ENCODE data around the gene ATL1.
"Not testable (repeated sequence)": the region's sequence is repeated elsewhere in the genome, so short reads cannot be mapped to it uniquely, and the experiment has no call there.

ATL1 gene

DNA sequence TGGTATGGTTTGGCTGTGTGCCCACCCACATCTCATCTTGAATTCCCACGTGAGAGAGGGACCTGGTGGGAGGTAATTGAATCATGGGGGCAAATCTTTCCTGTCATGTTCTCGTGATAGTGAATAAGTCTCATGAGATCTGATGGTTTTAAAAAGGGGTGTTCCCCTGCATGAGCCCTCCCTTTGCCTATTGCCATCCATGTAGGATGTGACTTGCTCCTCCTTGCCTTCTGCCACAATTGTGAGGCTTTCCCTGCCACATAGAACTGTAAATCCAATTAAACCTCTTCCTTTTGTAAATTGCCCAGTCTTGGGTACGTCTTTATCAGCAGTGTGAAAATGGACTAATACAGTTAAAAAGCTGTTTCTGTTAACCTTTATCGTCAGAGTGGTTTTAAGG is 21.9 kb upstream of the ATL1 start:
- not testable (repeated sequence) for DNase-seq

DNA sequence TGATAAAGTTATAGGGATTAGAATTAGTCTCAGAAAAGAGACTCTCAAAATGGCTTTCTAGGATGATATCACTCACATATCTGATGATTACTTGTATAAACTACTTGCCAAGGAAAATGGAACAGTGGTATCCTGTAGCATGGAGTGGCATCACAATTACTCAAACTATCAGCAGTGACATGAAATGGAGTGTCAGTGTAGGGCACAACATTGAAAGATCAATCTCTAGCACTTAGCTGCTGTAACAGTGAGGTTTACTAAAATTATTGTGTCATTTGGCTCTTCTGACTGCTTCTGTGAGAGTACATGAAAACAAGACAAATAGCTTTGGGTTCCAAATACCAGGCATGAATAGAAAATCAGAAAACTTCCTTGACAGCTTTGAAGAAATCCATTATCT is 20.9 kb upstream of the ATL1 start:
- DNase-seq, result no peak

DNA sequence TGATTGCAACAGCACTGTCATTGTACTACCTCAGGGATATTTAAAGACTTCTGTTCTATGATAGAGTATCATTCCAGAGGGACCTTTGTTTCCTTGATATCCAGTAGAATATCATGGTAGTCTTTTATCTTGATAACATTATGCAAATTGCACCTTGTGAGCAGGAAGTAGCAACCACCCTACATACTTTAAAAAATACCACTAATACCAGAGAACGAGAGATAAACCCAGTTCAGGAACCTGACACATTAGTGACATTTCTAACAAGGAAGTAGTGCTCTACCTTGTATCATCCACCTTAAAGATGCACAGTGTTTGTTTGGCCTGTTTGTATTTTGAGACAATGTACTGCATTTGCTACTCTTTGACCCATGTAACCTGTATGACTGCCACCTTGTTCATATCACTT is 18.8 kb upstream of the ATL1 start:
- DNase-seq, result no peak

DNA sequence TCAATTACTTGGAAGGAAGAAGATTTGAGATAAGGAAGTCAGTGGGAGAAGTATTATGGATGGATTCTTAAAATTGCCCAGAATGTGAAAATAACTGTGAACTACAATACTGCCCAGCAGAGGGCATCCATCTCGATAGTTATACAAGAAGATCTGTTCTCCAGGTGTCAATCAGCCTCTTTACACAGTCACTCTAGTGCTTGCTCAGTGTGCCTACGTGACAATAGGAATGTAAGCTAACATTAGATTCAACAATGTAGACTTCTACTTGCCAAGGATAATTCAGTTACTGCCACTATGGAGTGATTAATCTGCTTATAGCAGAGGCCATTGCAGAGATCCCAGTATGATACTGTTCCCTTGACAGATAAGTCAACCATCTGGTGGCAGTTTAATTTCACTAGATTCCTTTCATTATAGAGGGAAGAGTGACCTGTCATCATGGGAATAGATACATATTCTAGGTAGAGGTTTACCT is 17.0 kb upstream of the ATL1 start:
- DNase-seq, result peak; percentile 95

DNA sequence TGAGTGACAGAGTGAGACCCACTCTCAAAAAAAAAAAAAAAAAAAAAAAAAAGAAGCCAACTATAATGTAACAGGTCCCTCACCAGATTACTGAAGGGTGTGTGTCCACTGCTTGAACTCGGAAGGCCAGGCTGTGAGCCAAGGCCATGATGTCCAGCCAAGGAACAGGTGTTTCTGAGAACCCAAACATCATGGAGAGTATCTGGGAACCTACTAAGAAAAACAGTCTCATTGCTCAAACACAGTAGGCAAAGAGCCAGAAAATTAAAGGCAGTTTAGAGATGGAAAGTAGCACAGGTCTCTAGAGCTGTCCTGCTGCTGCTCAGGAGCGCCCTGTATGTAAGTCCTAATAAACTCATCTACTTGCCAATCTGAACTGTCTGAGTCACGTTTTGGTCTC is 15.0 kb upstream of the ATL1 start:
- DNase-seq, result no peak

DNA sequence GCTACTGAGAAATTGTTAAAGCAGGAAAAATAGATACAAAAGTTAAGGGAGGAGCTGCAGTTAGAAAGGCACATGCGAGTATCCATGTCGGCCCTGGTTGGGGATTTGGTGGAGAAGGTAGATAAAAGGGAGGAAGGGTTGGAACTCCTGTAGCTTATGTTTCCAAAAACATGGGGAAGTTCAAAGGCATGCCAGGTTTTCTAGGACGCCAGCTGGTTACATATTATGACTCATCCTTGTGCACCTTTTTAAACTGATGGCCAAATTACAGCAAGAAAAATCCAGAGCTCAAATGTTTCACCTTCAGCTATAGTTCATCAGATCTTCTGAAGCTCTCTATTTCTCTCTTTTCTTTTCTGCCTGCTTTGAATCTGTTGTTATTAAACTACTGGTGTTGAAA is 14.3 kb upstream of the ATL1 start:
- no peak for DNase-seq

DNA sequence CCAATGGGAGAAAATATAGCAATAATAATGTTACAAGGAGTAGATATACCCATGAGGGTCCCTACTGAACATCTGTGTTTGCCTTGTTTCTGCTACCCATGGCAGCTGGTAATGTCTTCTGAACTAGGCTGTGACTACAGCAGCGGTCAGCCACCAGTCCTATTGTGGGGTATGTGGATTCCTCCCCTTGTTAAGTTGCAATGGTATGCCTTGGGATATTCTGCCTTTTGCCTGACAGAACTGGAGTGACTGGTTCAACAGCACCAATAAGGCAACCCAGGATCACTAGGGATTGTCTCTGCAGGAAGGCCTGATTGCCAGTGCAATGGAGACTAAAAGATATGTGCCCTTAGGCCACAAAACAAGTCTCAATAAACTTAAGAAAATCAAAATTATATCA is 9.7 kb upstream of the ATL1 start:
- DNase-seq, result no peak

DNA sequence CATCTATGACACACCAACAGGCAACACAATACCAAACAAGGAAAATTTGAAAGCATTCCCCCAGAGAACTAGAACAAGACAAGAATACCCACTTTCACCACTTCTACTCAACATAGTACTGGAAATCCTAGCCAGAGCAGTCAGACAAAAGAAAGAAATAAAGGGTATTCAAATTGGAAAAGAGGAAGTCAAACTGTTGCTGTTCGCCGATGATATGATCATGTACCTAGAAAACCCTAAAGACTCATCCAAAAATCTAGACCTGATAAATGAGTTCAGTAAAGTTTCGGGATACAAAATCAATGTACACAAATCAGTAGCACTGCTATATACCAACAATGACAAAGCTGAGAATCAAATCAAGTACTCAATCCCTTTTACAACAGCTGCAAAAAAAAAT is 8.1 kb upstream of the ATL1 start:
- no peak for DNase-seq

DNA sequence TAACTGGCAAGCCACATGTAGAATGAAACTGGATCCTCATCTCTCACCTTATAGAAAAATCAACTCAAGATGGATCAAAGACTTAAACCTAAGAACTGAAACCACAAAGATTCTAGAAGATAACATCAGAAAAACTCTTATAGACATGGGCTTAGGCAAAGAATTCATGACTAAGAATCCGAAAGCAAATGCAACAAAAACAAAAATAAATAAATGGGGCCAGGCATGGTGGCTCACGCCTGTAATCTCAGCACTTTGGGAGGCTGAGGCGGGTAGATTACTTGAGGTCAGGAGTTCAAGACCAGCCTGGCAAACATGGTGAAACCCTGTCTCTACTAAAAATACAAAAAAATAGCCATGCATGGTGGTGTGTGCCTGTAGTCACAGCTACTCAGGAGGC is 7.1 kb upstream of the ATL1 start:
- not testable (repeated sequence) for DNase-seq

DNA sequence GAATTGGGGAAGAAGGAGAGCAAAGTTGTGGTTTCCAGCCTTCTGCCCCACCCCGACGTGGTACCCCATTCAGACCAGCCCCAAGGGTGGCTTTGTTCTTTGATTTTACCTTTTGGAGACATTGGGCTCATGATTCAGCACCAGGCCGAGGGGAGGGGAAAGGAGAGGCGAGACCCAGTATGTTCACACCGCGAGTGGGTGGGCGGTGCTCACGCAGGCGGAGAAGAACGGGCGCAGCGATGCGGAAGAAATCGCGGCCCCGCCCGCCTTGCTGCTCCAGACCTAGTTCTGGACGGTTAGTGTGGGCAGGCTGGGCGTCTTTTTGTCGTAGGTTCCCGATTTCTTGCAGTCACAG is 963 bp downstream of the ATL1 start:
- peak; percentile 48 for DNase-seq

DNA sequence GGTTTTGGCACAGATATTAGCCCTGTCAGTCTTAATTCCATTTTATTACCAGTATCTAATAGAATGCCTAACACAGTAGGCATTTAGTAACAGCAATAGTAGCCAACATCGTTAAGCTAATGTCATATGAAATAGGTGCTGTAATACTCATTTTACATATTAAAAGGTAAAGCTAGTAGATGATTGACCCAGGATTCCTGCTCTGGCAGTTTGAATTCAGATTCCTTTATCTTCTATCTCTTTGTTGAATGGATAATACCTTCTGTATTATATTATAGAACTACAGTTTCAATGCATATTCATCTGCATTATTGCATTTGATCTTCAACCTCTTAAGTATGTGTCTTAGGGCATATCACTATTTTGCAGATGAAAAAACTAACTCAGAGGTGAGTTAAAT is 2.9 kb downstream of the ATL1 start:
- no peak for DNase-seq

DNA sequence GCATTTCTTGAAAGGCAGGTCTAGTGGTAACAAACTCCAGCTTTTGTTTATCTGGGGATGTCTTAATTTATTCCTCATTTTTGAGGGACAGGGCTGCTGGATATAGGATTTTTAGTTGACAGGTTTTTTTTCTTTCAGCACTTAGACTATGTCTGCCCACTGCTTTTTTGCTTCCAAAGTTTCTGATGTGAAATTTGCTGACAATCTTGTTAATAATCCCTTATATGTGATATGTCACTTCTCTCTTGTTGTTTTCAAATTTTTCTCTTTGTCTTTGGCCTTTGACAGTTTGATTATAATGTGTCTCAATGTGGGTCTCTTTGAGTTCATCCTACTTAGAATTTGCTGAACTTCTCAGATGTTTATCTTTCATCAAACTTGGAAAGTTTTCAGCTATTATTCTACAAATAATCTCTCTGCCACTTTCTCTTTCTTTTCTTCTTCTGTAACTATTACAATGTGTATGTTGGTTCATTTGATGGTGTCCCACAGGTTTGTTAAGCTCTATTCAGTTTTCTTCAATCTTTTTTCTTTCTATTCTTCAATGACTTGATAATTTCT is 9.8 kb downstream of the ATL1 start:
- DNase-seq, result no peak

DNA sequence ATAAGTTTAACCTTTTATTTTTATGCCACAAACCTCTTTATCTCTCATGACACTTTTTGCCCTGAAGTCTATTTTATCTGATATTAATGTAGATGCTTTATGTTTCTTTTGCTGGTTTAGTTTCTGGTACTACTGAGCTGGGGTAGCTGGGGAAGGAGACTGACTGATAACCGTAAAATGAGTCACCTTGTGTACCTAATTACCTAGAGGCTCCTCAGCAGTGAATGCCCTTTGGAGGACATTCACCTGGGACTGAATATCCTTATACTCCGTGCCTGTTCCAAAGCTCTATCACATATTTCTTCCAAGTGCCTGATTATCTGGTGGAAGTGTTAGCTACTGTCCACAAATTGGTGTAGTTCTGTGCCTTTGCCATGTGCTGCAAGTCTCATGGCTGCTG is 13.9 kb downstream of the ATL1 start:
- no peak for DNase-seq

DNA sequence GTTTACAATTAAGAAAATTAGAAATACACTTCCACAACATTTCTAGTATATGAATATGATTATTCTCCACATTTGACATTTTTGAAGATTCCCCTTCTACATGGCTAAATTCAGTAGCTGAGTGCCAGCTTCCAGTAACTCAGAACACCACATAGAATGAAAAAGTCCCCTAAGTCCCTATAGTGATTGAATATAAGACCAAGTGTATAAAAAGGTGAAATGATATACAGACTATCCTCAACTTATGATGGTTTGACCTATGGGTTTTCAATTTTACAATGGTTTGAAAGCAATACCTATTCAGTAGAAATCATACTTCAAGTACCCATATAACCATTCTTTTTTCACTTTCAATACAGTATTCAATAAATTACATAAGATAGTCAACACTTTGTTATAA is 15.8 kb downstream of the ATL1 start:
- no peak for DNase-seq

DNA sequence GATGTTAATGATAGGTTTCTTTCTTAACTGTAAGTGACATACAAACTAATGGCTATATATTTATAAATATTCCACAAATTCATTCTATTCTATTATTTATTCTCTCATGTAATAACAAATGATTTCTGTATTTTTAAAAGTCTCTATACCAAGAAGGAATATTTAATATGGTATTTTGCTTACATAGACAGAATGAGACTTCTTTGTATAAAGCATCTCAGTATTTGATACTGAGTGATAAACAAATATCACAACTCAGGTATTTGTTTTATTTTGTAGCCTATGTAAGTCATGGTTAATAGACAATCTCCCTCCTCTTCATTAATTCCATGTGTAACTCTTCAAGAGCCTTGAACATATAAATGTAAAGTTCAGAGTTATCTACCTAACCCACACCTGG is 18.0 kb downstream of the ATL1 start:
- DNase-seq, result no peak

DNA sequence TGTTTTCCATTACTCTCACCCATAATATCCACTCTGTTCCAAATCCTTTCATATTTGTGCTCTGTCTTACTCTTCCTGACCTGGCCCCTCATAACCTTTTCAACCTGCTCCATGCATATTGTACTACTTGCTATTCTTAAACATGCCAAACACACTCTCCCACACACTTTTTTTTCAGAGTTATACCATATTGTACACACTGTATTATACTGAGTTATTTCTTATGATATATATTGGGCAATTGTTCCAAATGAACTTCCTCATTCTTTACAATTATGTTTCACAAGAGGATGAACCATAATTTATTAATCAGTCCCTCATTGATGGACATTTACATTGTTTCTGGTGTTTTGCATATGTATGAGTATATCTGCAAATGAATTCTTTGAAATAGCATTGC is 18.5 kb downstream of the ATL1 start:
- no peak for DNase-seq

DNA sequence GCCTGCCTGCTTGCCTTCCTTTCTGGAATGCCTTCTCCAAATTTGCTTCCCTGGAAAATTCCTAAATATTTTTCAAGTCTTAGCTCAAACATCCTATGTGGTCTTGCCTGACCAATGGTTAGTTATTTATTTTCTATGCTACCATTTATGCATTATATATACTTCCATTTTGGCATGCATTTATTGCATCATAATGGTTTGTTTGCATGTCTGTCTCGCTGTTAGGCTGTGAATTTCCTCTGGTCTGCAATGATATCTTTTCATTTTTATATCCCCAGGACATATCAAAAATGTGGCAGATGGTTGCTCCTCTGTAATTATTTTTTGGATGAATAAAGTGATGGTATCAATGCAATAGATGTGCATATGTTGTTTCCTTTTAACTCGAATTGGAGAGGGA is 30.5 kb downstream of the ATL1 start:
- DNase-seq, result no peak

DNA sequence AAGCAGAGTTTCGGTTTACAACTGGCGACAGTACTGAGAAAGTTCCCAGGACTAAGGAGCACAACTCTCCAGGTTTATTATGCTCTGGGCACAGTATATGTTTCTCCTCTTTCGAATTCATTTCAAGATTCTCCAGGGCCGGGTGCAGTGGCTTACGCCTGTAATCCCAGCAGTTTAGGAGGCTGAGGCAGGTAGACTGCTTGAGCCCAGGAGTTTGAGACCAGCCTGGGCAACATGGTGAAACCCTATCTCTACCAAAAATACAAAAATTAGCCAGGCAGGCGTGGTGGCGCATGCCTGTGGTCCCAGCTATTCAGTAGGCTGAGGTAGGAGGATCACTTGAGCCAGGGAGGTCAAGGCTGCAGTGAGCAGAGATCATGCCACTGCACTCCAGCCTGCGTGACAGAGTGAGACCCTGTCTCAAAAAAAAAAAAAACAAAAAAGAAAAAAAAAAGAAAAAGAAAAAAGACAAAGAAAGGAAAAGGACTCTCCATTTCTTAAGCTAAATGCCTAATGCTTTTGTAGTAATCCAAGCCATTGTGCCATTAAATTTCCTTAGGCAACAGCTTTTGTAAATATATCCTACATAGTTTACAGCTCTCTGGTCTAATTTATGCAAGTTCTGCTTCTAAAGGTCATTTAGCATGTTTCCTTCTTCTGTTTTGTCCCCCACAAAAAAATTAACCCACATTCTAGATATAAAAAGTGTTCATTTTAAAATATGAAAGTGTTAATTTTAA is 34.8 kb downstream of the ATL1 start:
- DNase-seq, result no peak

DNA sequence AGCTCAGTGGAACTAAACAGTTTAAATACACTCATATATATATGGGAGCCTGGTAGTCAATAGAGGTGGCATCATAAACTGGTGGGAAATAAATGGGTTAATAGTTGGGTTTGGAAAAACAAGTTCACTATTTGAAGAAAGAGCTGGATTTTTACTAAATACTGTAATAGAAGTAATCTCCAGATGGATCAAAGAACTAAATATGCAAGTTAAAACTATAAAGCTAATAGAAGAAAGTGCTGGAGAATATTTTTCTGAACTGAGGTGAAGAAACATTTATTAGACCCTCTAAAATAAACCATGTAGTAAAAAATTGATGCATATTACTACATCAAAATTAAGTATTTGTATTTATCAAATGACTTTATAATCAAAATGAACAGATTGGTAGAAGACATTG is 38.8 kb downstream of the ATL1 start:
- no peak for DNase-seq

DNA sequence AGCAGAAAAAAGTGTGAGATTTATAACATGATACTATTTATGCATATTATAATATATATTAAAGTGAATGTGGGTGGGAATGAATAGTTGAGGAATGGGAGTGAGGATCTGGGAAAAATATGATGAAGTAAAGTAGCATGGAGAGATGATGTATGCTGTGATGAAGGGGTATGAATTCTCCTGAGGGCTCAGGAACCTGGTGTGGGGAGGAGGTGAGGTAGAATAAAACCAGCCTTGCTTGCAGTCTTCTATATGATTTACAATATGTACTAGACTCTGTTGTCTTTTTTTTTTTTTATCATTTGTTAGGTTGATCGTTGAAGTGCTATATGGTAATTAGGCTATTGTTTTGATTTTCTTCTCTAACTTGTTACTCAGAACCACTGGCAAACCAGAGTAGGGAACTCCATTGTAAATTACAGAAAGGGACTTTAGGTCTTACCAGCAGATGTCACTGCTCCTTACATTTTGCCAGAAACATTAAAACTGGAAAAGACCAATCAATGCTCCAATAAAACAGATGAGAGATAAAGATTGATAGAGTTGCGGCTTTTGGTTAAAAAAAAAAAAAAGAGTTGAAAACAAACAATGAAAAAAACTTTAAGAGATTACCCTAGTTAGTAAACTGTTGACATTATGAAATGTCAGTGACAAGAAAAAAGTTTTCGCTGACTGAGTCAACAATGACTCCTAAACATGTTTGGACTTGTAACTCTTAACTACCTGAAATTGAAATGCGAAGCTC is 39.9 kb downstream of the ATL1 start:
- peak; percentile 7 for DNase-seq

DNA sequence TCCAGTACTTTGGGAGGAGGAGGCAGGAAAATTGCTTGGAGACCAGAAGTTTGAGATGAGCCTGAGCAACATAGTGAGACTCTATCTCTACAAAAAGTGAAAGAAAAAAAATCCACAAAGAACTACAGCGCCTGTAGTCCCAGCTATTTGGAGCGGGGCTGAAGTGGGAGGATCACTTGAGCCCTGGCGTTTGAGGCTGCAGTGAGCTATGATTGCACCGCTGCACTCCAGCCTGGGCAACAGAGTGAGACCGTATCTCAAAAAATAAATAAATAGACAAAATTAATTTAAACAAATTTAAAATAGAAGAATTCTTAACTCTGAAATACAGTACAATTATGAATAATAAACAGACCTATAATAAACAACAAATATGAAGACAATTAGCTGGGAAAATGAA is 40.9 kb downstream of the ATL1 start:
- DNase-seq, result no peak

DNA sequence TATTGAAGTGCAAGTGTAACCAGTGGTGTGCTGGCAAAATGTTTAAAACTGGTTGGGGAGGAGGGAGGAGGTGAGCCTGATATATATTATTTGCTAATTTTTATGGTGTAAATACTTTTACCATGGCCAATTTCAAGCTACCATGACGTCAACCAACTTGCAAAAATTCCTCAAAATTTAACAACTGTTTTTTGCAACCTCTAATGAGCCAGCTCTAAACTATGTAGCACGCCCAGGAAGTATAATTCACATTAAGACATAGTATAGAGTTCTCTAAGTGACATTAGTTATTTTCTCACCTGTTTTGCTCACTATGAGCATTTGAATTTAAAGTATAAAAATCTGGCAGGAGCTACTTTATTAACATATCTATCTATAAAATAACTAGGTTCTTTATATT is 41.4 kb downstream of the ATL1 start:
- DNase-seq, result no peak

DNA sequence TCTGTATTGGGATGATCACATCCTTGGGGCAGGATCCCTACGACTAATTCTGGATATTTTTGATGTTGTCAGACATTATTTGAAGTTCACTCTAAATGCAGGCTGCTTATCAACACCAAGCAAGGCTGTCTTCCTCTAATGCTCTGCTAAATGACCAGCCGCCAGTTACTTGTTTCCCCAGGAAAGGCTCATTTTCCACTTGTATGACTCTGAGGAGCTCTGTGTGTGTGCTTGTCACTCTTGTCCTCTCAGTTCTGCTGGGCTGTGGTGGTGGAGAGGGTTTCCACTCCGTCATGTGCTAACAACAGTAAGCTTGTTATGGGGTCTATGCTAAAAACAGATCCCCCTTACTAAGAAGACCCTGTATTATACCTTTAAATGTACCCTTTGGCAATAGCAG is 42.1 kb downstream of the ATL1 start:
- no peak for DNase-seq

DNA sequence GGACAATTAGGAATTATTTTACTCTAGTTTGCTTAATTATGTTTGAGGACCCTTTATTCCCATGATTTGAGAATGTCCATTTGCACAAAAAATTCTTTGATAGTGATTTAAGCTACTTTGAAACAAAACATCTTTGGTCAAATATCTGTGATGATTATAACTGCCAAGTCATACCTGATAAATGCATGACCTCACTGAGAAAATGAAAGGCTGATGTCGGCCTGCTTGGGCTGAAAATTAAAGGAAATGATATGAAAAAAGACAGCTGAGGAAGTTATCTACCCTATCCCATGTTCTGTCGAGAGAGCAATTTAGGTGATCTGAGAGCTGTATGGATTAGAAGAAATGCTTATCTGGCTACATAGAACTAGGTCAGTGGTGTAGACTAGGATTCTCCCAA is 43.6 kb downstream of the ATL1 start:
- no peak for DNase-seq

DNA sequence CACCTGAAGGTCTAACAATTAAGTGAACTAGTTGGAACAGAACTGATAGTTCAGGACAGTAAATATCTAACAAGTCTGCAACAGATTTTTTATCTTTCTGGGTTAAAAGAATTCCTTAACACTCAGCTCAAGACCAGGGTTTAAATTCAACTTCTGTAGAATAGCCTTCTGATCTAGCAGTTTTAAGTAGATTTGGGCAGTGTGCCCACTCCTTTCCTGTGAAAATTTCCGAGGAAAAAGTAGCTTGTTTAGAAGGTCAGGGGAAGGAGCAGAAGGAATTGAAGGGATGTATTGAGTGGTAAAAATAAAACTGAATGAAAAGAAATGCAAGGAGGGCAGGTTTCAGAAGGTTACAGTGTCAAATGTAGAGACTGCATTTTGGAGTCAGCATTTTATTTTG is 45.8 kb downstream of the ATL1 start:
- DNase-seq, result no peak

All from DMS153 (cell line).